Stimulated activated CD4-positive, alpha-beta T cell treated with anti-CD3 and anti-CD28 coated beads, Interleukin-15, amount 100 ng/mL, for 48 hours (primary cell): ENCODE measurements around the gene SPDYE2.
"Not testable (repeated sequence)": the region's sequence is repeated elsewhere in the genome, so short reads cannot be mapped to it uniquely, and the experiment has no call there.

Experiments used
- DNase-seq, 2 donors: peaks; one replicate each; pipeline ENCODE4 v3.0.0-alpha.2; 2020; ENCODE audit warnings: low read depth in 2 of 2

The SPDYE2 gene, protein sequence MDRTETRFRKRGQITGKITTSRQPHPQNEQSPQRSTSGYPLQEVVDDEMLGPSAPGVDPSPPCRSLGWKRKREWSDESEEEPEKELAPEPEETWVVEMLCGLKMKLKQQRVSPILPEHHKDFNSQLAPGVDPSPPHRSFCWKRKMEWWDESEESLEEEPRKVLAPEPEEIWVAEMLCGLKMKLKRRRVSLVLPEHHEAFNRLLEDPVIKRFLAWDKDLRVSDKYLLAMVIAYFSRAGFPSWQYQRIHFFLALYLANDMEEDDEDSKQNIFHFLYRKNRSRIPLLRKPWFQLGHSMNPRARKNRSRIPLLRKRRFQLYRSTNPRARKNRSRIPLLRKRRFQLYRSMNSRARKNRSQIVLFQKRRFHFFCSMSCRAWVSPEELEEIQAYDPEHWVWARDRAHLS

DNA sequence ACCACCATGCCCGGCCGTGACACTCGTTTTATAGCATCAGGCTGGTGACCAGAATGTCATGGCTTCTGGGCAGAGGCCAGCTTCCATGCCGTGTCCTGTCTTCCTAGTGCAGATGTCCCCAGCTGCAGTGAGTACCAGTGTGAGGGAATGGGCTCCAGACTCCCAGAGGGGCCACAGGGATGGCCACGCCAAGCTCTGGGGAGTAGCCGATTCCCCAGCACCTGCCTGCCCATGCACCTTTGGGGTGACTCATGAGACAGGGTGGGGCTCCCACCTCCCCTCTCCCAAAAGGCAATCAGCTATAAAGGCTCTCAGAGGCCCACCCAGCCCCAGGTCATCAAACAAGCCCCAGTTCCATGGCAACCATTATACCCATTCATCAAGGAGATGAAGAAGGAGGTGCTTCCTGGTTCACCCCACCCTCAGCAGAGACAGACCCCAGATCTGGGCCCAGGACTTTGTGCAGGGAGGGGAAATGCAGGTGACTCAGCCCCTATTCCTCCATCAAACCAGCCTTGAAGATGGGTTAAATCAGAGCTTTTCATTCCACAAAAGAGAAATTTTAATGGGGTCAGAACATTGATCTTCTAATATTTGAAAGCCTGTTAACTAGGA is at the start of gene SPDYE2:
TSS of gene SPDYE2 (plus strand) at position 419 of the 615 bp plus-strand sequence. CDS start 2,030 bp downstream, outside the sequence.
- not testable (repeated sequence) for DNase-seq

DNA sequence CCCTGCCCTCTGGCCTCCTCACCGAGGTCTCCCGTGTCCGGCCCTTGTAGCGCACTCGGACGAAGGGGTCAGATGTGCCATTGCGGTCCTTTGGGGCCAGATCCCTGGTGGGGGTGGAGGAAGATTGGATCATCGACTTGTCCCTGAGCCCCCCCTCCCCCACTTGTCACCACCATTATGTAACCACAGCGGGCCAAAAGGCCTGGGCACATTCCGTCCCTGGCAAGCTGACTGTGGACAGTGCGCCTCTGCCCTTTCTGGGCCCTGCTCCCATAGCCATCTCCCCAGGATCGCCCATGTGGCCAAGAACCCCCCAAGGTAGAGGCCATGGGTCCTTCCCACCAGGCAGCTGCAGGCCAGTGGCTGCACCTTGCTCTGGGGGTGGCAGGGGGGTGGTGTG is 47.9 kb upstream of the SPDYE2 start:
- DNase-seq: not testable (repeated sequence)

DNA sequence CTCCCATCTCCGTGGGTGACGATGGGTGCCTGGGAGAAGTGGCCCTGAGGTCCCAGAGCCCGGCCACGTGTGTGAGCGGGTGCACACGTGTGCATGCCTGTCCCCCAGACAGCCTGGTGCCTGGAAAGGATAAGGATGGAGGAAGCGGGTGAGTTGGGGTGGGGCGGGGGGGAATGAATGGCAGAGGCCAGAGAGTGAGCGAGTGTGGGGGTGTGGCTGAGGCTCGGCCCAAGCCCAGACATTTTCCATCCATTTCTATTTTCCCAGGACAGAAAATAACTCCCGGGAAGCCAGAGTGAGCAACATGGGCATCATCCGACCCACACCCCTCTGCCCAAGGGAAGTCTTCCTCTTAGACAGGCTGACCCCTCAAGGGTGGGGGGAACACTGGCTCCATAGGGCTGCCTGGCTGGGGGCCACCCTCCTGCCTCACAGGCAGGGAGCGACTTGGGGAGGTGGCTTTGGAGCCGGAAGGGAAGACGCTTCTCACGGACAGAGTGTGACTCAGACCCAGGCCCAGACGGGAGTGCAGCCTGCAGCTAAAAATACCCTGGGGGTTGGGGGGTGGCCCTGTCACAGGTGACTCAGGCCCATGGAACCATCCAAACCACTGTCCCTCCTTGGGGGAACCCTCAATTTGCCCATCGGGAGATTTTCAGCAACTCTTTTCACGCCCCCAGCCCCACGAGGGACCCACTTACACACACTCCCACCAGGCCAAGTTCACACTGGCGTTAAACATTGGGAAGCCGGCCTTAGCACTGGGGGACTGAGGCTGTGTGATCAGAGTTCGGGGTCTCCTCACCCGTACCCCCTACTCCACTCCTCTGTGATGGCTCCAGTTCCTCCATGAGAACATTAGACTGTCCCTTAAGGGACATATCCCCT is 45.5 kb upstream of the SPDYE2 start:
- DNase-seq: not testable (repeated sequence)

DNA sequence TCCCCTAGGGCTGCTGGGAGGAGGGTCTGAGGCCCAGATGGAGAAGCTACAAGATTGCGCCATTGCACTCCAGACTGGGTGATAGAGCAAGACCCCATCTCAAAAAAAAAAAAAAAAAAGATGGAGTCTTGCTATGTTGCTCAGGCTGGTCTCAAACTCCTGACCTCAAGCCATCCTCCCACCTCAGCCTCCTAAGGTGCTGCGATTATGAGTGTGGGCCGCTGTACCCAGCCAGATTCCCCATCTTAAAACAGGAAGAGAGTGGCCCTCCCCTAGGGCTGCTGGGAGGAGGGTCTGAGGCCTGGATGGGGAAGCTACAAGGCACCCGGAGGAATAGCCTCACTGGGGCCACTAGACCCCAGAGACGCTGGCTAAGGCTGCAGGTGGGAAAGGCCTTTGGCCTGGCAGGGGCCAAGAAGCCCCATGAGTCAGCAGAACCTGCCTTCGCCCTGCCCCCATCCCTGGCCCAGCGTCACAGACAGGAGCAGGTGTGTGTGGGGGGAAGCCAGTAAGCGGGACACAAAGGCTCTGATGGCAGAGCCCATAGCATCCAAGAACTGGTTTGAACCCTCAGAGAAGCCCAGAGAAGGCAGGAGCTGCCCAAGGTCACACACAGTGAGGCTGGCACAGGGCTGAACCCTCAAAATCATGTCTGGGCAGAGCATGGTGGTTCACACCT is 43.5 kb upstream of the SPDYE2 start:
- not testable (repeated sequence) for DNase-seq

DNA sequence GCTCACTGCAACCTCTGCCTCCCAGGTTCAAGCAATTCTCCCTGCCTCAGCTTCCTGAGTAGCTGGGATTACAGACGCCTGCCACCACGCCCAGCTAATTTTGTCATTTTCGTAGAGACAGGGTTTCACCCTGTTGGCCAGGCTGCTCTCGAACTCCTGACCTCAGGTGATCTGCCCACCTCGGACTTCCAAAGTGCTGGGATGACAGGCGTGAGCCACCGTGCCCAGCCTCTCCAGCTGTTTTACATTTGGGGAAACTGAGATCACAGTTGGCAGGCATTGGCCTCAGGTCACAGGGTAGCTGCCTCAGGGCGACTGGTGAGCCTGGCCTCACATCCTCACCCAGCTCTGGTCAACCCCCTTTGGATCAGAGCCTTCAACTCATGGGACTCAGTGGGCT is 40.5 kb upstream of the SPDYE2 start:
- DNase-seq: not testable (repeated sequence)

DNA sequence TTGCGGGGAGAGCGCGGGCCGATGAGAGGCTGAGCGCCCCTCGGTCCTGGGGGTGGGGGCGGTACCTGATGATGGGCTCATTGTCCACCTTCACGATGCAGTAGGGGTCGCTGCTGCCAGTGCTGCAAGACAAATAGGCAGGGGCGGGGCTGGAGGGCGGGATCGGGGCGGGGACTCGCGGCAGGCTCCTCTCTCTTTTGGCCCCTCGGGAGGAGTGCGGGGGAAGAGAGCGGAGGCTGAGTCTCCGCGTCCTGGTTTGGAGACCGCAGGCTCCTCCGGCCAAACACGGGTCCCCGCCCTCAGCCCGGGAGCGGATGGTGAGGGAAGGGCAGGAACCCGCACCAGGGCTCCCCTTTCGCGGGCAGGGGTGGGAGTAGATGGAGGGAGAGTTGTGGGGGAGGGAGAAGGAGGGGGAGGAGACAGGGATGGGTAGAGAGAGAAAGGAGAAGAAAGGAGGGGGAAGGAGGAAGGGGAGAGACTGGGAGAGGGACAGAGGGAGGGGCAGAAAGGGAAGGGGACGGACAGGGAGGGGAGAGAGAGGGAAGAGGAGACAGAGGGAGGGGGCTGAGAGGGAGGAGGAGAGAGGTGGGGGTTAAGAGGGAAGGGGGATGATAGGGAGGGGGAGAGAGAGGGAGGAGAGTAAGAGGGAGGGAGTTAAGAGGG is 39.0 kb upstream of the SPDYE2 start:
- DNase-seq: not testable (repeated sequence)

DNA sequence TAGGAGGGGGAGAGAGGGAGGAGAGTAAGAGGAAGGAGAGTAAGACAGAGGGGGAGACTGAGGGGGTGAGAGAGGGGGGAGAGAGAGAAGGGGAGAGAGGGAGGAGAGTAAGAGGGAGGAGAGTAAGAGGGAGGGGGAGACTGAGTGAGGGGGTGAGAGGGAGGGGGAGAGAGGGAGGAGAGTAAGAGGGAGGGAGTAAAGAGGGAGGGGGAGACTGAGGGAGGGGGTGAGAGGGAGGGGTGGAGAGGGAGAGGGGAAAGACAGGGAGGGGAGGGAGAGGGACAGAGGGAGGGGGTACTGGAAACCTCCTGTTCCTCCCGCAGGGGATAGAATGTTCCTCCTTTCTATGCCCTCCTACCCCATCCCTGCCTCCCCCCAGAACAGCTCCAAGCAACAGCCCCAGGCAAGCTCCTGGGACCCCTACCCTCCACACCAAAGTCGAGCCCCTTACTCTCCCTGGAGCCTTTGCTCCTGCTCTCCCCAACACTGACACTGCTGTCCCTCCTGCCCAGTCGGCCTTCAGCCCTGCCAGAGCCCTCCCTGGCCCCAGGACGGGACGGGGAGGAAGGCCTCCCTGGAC is 38.3 kb upstream of the SPDYE2 start:
- DNase-seq: not testable (repeated sequence)

DNA sequence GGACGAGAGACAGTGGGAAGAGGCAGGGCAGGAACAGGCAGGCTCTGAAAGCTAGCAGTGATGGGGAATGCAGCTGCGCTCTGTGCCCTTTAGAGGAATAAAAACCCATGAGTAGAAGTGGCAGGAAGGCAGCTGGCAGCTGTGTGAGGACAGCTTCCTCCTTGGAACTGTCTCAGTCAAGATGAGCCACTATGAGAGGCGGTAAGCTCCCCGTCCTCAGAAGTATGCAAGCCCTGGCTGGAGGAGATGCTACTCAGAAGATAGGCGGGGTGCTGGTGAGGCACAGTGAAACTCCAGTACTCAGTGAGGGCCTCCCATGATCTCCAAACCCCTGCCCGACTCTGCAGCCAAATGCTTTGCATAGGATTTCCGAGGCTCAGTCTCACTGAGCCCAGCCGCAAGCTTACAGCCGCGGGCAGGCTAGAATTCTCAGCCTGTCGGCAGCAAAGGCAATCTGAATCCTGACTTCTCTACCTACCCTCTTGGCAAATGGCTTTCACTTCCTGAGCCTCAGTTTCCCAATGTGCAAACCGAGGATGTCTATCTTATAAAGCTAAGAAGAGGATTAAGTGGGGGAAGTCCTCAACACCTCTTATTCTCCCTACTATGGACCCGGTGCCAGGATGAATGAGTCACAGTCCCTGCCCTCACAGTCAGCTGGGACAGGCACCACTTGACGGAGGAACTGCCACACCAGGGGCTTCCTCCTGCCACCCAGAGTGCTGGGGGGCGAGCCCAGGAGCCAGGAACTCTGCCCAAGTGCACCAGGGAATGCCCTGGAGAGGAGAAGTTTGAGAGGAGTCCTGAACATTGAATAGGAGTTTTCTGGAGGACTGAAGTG is 35.9 kb upstream of the SPDYE2 start:
- DNase-seq: not testable (repeated sequence)

DNA sequence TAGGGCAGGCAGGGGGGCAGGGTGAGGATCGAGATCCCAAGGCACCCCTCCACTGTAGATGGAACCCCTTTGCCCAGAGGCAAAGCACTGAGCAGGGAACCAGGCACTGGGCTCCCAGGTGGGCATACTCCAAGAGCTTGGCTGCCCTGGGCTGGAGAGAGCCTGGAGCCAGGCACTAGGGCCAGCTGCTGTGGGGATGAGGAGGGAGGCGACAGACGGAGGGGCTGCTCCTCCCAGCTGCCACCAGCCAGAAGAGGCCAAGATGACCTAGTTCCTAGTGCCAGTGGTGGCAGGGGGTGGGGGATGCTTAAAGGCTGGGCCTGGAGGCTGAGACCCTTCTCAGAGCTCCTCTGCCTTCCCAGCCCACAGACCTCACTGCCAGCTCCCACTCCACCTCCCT is 35.1 kb upstream of the SPDYE2 start:
- not testable (repeated sequence) for DNase-seq

DNA sequence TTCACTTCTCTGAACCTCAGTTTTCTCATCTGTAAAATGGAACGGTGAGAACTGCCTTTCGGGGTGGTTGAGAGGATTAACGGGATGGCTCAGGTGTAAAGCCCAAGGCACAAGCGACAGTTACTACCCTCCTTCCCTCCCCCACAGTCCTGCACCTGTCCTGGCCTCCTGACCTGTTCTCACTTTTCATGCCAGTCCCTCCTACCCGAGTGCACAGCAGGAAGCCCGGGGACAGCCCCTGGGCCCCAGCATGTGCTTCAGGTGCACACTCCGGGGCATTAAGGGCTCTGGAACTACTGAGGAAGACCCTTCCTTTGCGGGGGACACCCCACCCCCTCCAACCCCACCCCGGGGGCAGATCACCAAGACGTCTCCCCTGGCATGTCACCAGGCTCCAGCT is 34.1 kb upstream of the SPDYE2 start:
- DNase-seq: not testable (repeated sequence)

DNA sequence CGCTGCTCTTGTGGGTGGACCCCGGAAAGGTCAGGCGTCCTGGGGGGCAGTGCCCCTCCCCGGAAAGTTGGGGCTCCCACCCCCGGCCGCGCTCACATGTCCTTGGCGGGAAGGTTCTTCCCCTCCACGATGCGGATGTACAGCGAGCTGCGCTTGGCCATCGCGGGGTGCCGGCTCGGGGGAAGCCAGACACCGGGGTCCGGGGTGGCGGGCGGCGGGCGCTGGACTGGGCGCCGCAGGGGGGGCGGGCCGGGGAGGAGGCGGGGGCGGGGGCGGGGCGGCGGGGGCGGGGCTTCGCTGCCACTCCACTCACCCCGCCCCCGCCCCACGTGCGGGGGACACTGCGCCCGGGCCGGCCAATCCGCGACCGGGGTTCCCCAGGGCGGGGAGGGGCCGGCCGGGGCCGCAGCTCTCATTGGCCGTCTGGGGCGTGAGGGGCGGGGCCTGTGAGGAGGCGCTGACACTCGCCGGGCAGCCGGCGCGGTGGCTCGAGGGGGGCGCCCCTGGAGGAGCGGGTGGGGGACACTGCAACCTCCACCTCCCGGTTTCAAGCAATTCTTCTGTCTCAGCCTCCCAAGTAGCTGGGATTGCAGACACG is 33.4 kb upstream of the SPDYE2 start, which contains the start of gene RASA4B:
TSS of gene RASA4B (minus strand) at position 228 of the 598 bp plus-strand sequence. CDS start at position 161, 67 bp downstream.
- DNase-seq: not testable (repeated sequence)

DNA sequence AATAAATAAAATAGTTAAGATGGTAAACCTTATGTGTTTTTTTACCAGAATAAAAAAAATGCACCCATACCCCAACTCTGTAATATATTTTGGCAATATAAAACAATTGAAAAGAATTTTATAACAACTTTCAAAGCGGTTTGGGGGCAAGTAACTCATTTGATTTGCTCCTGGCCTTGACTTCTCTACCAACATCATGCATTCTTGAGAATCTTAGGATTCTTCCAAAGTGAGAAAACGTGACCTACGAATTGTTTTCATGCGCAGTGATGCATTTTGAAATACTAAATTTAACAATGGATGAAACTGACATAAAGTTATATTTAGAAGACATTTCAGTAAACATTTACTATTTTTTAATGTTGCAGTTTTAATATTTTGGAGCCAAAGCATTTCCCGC is 30.2 kb upstream of the SPDYE2 start:
- DNase-seq: not testable (repeated sequence)

DNA sequence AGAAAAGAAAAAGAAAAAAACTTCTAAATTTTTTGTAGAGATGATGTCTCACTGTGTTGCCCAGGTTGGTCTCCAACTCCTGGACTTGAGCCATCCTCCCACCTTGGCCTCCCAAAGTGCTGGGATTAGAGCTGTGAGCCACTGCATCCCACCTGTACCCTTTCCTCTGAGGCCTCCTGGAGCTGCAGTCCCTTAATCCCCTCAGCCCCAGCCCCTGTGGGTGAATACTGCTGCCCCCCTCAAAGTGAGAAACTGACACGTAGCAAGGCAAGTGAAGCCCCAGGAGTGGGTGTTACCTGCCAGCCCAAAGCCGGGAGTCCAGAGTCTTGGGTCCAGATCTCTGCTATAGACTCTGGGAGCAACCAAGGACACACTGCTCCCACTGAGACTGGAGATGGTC is 26.2 kb upstream of the SPDYE2 start:
- DNase-seq: not testable (repeated sequence)

DNA sequence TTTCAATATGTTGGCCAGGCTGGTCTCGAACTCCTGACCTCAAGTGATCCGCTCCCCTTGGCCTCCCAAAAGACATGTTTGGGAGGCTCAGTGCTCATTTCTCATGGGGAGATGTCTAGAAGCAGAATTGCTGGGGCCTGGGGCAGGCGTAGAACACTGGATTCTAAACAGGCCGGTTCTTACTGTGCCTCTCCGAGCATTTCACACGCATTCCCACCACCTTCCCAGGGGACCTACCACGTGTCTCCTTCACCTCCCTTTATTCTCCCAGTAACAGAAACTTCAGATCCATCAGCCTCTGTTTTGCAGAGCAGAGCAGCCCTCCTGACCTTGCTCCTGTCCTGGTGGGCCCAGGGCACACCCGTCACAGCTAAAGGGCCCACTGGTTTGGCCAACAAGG is 23.8 kb upstream of the SPDYE2 start:
- DNase-seq: not testable (repeated sequence)

DNA sequence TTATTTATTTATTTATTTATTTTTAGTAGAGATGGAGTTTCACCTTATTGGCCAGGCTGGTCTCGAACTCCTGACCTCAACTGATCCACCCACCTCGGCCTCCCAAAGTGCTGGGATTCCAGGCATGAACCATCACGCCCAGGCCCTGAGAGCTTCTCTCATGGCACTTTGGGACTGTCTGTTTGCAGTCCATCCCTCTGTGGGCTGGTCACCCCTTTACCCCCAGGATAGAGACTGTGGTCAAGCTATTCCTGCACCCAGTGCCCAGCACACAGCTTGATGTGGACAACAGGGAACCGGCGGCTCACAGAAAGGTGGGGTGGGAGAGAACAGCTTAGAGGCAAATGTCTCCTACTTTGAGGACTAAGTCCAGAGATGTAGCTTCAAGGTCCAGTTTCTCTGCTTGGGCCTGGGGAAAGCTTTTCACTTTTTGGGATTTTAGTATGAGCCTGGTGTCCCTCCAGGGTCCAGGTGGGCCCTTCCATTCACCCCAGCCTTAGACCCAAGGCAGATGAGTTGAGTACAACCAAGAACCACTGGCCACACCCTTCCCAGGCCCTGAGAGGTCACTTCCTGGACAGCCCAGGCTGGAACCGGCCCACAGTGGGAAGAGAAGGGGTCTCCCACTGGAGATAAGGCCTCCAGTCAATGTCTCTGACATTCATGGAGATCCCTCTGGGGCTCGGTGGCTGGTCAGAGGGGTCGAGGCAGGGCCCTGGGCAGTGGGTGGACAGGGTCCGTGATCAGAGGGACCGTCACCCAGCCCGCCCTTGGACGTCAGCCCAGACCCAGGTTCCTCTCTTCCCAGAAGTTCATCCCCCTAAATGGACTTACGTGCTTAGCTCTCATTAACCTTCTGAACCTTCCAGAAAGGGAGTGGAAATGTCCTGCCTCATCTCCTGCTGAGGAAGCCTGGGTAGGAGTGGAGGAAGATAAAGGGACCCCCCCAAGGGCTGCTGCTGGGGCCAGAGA is 22.9 kb upstream of the SPDYE2 start:
- not testable (repeated sequence) for DNase-seq

DNA sequence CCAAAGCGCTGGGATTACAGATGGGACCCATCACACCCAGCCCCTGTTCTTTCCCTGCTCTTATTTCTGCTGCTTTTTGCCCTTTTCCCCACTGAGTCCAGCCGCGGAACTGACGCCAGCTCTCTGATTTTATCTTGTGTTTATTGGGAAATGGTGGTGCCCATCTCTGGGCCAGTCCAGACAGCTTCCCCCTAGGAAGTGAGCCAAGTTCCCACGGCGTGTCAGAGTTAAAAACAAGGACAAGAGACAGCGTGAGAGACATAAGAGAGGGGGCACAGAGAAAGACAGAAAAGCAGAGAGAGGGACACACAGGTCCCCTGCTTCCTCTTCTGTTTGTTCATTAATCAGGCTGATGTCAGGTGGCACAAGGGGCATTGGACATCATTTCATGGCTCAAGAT is 19.4 kb upstream of the SPDYE2 start:
- not testable (repeated sequence) for DNase-seq

DNA sequence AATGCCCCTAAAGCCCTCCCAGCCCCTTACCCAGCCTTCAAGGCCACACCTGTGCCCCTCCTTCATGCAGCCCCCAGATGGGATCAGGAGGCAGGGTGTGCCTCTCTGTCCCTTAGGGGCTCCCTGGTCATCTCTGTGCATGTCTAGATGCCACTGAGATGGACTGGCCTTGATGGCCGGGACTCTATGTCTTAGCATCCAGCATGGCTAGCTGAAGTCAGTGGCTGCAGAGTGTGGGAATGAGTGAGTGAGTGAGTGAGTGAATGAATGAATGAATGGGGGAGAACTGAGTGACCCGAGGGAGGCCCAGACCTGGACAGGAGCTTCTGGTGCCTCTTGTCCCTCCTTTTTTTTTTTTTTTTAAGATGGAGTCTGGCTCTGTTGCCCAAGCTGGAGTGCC is 18.9 kb upstream of the SPDYE2 start:
- not testable (repeated sequence) for DNase-seq

DNA sequence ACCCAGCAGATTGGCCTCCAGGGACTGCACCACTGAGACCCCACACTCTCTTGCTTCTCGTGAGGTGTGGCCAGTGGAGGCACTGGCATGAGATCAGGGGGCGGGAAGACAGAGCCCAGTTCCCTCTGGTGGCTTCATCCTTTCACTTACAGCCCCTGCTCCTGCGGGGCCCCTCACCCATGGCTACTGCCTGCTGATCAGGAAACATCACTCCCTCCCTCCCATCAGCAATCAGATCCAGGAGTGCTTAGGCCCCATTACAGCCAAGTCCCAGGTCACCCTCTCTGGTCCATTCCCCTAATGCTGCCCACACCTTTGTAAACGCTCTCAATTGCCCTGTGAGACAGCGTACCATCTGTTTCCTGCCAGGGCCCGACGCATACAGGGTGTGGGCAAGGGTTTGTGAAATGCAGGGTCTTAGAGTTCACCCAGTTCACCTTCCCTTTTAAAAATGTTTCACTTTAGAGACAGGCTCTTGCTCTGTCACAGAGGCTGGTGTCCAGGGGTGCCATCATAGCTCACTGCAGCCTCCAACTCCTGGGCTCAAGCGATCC is 15.9 kb upstream of the SPDYE2 start:
- DNase-seq: not testable (repeated sequence)
